ENCODE results near the gene PCDHB4.

DNA sequence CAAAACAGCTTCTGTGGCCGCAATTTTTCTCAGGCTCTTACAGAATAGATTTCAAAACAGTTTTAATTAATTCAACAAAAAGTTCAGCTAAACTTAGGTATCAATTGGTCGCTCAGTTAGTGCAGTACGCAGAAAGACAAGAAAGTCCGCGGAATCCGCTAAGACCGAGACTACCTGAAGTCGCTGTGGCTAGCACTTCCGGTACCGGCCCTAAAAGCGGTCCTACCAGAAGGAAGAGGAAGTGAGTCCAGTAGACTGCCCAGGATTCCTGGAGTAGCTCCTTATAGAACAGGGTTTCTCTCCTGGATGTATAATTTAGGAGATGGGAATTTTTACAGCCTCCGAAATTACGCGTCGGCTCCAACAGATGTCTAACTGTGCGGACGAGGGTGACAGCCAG is 43.8 kb upstream of the PCDHB4 start:
- TF ChIP-seq, protein P1, sequence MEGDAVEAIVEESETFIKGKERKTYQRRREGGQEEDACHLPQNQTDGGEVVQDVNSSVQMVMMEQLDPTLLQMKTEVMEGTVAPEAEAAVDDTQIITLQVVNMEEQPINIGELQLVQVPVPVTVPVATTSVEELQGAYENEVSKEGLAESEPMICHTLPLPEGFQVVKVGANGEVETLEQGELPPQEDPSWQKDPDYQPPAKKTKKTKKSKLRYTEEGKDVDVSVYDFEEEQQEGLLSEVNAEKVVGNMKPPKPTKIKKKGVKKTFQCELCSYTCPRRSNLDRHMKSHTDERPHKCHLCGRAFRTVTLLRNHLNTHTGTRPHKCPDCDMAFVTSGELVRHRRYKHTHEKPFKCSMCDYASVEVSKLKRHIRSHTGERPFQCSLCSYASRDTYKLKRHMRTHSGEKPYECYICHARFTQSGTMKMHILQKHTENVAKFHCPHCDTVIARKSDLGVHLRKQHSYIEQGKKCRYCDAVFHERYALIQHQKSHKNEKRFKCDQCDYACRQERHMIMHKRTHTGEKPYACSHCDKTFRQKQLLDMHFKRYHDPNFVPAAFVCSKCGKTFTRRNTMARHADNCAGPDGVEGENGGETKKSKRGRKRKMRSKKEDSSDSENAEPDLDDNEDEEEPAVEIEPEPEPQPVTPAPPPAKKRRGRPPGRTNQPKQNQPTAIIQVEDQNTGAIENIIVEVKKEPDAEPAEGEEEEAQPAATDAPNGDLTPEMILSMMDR (IDR thresholded peaks at IDR 0.05) = no peak
- TF ChIP-seq POLR2A (IDR thresholded peaks at IDR 0.05) = no peak
